Stimulated activated naive CD4-positive, alpha-beta T cell (primary cell): ENCODE data around the gene APOOL.
A peak's percentile ranks its signal among the peaks of the same experiment; 100 is the strongest.
"Not testable (repeated sequence)": the region's sequence is repeated elsewhere in the genome, so short reads cannot be mapped to it uniquely, and the experiment has no call there.

Experiments
- DNase-seq, 6 experiments: peaks; one replicate each; lab custom pipeline; 2025; lab: John Stamatoyannopoulos, UW

APOOL gene

DNA sequence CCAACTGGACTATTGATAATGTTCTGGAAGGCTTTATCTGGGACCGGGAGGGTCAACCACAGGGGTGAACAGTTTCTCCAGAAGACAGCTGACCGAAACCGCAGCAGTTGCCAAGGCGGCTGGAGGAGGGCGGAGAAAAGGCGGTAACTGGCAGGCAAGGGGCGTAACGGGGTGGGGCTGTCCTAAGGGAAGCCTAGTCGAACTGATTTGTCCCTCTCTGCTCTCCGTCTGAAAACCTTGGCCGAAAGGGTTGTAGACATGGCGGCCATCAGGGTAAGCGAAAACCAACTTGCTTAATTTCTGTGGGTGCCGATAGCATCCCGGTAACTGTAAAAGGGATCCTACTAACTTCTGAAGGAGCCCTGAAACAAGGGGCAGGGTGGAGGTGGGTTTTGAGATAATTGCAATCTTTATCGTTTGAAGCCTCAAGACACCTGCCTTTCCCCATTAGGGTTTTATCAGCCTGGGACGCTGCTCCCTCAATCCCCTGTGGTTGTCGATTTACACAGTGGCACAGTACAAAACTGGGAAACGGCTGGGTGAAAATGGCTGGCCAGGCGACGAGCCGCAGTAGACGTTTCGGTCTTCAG is at the start of gene APOOL:
Gene APOOL, plus strand, starts transcription at position 223 of the 590 bp plus-strand sequence. Its CDS starts 36 bp downstream, at position 259.
- DNase-seq = peak; percentile 19 to 72 (median 58)

DNA sequence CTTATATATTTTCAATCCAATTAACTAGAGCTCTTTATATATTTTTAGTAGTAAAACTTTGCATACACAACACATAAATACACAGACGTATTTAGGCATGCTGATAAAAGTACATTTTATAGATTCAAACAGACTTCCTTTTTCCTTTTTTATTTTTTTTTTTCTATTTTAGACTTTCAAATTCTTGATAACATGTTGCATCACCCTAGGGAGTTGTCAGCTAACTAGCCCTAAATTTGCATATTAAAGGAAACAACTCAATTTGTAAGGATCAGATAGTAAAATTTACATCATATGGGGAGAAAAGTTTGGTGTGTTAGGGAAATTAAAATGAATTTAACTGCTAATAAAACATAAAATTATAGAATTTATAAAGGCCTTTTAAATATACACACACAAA is 47.4 kb upstream of the APOOL start:
- no peak for DNase-seq

- DNase-seq = no peak
Observed at GRCh38 chrX:84974803-84975202, 28.9 kb upstream of the APOOL start.

DNA sequence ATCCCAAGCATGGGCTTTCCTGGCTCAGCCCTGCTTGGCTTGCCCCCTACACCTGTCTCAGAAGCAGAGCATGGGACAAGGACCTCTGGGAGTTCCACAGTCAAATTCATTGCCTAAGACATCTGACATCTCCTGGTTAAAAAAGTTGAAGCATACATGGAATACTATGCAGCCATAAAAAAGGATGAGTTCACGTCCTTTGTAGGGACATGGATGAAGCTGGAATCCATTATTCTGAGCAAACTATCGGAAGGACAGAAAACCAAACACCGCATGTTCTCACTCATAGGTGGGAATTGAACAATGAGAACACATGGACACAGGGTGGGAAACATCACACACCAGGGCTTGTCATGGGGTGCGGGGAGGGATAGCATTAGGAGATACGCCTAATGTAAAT is 11.9 kb upstream of the APOOL start:
- DNase-seq = not testable (repeated sequence)

GRCh38 chrX:84993150-84993549 is 10.5 kb upstream of the APOOL start:
- no peak for DNase-seq

- no peak for DNase-seq
Observed at GRCh38 chrX:85001344-85001743, 2.3 kb upstream of the APOOL start.

DNA sequence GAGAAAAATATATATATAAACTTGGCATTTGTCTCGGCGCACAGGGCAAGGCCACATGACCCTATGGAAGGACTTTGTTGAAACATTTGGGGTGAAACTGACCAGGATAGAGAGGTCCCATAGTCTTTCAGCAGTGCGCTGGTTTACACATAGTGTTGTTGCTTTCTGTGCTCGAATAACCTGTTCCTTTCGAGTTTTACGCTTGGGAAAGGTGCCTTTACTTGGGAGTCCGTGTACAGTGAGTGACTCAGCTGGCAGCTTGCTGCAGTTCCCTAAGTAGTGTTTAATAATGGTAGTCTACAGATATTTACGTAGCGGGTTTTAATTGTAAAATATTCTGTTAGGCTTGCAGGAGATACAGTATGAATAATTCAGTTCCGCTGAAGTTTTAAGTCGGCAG is 578 bp downstream of the APOOL start:
- no peak for DNase-seq

GRCh38 chrX:85012098-85012497 is 8.4 kb downstream of the APOOL start:
- no peak for DNase-seq

- DNase-seq = not testable (repeated sequence)
Observed at GRCh38 chrX:85015351-85015750, 11.7 kb downstream of the APOOL start.

DNA sequence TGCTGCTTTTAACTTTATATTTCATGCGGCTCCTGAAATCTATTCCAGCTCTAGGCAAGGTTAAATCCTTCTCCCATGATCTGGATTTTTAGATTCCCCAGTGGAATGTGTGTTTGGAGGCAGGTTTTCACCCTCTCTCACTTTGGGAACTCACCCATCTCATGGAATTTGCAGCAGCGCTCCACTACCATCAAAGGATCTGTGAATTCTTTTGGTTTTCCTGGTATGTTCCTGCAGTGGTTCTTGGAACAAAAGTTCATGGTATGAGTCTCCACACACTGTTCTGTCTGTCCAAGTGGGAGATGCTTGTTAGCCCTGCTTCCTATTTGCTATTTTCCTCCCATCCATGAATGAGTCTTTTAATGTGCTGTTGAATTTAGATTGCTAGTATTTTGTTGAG is 14.0 kb downstream of the APOOL start:
- no peak for DNase-seq

GRCh38 chrX:85018471-85018870 is 14.8 kb downstream of the APOOL start:
- DNase-seq = no peak

- DNase-seq = no peak
Observed at GRCh38 chrX:85020216-85020615, 16.5 kb downstream of the APOOL start.

GRCh38 chrX:85024044-85024443 is 20.4 kb downstream of the APOOL start:
- DNase-seq = no peak

- no peak for DNase-seq
Observed at GRCh38 chrX:85024562-85024961, 20.9 kb downstream of the APOOL start.

- no peak for DNase-seq
Observed at GRCh38 chrX:85026170-85026569, 22.5 kb downstream of the APOOL start.

- no peak for DNase-seq
Observed at GRCh38 chrX:85029043-85029442, 25.4 kb downstream of the APOOL start.

GRCh38 chrX:85031505-85031904 is 27.8 kb downstream of the APOOL start:
- DNase-seq = no peak

GRCh38 chrX:85037114-85037513 is 33.4 kb downstream of the APOOL start:
- DNase-seq = no peak

DNA sequence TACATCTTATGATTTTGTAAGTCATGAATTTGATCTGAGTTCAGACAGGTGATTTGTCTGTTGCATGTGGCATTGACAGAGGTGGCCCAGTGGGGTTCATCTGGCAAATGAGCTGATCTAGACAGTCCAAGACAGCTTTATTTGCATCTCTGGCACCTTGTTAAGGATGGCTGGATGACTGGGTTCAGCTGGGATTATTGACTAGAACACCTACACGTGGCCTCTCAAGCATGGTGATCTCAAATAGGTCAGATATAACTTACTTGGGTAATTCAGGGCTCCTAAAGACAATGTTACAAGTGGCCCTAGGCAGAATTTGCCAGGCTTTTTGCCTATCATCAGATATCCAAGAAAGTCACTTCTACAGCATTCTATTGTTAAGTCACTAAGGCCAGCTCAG is 48.0 kb downstream of the APOOL start:
- no peak for DNase-seq

- no peak for DNase-seq
Observed at GRCh38 chrX:85052205-85052604, 48.5 kb downstream of the APOOL start.

DNA sequence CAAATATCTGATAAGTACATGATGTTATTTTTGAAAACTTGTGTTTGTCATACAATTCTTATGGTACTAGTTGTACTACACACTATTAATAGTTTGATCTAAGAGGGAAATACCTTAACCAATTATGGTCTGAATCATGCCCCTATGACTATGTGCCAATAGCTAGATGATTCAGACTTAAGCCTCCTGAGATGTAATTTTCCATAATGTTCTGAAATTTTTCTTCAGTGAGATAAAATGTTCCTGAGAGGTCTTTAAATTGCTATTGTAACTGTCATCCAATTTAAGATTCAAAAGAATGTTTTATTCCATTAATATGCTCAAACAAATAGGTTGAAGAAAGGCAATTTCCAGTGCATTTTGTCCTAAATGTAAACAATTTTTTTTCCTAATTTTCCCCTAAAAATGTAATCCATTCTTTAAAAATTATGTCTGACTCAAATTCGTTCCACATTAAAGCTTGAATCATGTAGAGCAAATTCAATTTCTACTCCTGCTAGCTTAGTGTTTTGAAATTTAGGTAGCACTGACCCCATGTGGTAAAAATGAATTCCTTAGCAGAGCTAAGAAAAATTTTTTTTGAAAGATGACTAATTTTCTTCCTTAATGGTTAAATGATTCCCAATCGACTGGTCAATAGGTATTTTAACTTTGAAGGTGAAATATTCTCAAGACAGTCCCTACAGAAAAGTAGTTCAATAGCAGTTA is 49.1 kb downstream of the APOOL start:
- no peak for DNase-seq

DNA sequence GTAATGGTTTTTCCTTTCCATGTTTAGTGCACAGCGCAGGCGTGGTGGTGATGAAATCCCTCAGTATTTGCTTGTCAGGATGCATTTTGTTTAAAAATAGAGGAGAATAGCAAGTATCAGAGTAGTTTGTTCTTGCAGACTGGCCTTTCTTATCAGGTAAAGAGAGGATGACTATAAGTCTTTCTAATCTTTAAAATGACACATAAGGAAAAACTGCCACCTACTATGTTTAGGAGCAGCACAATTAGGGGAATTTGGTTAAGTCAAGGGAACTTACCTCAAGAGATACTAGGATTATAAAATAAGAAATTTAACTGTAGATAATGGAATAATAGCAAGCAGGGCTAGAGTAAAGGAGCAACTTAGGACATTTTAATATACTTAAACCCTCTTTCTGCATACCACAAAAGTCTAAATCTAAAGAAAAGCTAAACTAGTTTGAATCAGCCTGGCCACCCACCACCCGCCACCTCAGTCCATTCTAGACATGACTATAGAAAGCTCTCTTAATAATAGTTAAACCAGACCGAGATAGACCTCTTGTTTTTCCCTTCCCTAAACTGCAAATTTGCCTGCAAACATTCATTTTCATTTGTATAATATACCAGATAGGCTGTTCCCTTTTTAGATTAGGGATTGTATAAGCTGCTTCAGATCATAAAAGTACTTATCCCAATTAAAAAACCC is 62.0 kb downstream of the APOOL start:
- no peak for DNase-seq

DNA sequence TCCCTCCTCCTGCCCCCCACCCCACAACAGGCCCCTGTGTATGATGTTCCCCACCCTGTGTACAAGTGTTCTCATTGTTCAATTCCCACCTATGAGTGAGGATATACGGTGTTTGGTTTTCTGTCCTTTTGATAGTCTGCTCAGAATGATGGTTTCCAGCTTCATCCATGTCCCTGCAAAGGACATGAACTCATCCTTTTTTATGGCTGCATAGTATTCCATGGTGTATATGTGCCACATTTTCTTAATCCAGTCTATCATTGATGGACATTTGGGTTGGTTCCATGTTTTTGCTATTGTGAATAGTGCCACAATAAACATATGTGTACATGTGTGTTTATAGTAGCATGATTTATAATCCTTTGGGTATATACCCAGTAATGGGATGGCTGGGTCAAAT is 73.6 kb downstream of the APOOL start:
- DNase-seq = not testable (repeated sequence)
